ENCODE data around the gene PRKCA.

- TF ChIP-seq POLR2A (IDR thresholded peaks at IDR 0.05; ENCODE audit: low read length) (no peak), GATA1 (IDR thresholded peaks at IDR 0.05; ENCODE audit: low read depth, low read length) (no peak)
These were observed 246.9 kb downstream of the PRKCA start for GRCh38 chr17:66549311-66549704.

Measured in erythroblast (primary cell).